AG09309 (cell line): Measurements from ENCODE around the gene EFCAB8.
"Not testable (repeated sequence)": the region's sequence is repeated elsewhere in the genome, so short reads cannot be mapped to it uniquely, and the experiment has no call there.

Experiments
- DNase-seq: peaks from one replicate; pipeline ENCODE4 v3.0.0-alpha.2; 2010; ENCODE audit warnings: low read depth
- H3K4me3 ChIP-seq: 2 replicates; pipeline ENCODE4 v1.5.1; 2011; ENCODE audit warnings: mild to moderate bottlenecking, low read depth, low read length, moderate library complexity; ENCODE audit not compliant: control insufficient read depth
- TF ChIP-seq, protein P1 (sequence below): IDR thresholded peaks from 2 replicates; pipeline ENCODE4 v1.5.1; 2011; ENCODE audit warnings: mild to moderate bottlenecking, low read depth, low read length, inconsistent platforms; ENCODE audit not compliant: insufficient read depth, control insufficient read depth; ENCODE audit errors: missing control alignments

The EFCAB8 gene

DNA sequence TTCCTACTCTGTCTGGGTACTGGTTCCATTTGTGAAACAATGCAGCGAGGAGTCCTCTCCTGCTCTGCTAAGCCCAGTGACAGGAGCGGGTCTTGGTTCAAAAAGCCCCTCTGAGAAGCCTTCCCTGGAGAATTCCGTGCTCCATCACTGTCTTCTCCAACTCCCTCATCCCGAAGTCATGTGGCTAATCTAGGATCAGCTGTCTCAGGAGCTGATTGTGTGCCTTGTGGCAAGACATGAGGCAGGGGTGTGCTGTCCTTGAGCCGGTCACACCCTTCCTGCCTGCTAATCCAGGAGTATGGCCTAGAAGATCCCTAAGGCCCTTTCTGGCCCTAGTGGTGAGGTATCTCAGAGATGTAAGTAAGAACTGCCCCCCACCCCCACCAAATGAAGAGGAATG lies 72.0 kb downstream of the EFCAB8 start:
- TF ChIP-seq, protein P1, sequence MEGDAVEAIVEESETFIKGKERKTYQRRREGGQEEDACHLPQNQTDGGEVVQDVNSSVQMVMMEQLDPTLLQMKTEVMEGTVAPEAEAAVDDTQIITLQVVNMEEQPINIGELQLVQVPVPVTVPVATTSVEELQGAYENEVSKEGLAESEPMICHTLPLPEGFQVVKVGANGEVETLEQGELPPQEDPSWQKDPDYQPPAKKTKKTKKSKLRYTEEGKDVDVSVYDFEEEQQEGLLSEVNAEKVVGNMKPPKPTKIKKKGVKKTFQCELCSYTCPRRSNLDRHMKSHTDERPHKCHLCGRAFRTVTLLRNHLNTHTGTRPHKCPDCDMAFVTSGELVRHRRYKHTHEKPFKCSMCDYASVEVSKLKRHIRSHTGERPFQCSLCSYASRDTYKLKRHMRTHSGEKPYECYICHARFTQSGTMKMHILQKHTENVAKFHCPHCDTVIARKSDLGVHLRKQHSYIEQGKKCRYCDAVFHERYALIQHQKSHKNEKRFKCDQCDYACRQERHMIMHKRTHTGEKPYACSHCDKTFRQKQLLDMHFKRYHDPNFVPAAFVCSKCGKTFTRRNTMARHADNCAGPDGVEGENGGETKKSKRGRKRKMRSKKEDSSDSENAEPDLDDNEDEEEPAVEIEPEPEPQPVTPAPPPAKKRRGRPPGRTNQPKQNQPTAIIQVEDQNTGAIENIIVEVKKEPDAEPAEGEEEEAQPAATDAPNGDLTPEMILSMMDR, result no peak
- DNase-seq, result no peak

DNA sequence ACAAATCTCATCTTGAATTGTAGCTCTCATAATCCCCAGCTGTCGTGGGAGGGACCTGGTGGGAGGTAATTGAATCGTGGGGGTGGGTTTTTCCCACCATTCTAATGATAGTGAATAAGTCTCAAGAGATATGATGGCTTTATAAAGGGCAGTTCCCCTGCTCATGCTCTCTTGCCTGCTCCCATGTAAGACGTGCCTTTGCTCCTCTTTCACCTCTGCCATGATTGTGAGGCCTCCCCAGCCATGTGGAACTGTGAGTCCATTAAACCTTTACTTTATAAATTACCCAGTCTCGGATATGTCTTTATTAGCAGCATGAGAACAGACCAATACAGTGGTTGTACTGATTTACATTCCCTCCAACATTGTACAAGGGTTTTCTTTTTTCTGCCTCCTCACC lies 75.9 kb downstream of the EFCAB8 start:
- TF ChIP-seq, protein P1, result no peak
- no peak overlapping the region for H3K4me3 ChIP-seq
- no peak for DNase-seq

More for the DNA sequence above, 72.0 kb downstream of the EFCAB8 start:
- no peak overlapping the region for H3K4me3 ChIP-seq

DNA sequence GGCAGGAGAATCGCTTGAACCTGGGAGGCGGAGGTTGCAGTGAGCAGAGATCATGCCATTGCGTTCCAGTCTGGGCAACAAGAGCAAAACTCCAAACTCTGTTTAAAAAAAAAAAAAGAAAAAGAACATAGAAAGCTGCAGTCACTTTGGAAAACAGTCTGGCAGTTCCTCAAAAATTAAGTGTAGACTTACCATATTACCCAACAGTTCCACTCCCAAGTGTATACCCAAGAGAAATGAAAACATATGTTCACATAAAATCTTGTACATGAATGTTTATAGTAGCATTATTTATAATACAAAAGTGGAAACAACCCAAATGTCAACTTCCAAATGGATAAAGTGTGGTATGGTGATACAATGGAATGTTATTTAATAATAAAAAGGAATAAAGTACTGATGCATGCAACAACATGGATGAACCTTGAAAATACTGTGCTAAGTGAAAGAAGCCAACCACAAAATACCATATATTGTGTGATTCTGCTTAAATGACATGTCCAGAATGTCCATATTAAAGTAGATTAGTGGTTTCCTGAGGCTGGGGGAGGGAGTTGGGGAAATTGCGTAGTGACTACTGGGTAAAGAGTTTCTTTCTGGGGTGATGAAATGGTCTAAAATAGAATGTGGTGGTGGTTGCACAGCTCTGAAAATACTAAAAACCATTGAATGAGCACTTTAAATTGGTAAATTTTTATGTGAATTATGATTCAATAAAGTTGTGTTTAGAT lies 82.6 kb downstream of the EFCAB8 start:
- H3K4me3 ChIP-seq, result no peak overlapping the region
- TF ChIP-seq, protein P1, result no peak

DNA sequence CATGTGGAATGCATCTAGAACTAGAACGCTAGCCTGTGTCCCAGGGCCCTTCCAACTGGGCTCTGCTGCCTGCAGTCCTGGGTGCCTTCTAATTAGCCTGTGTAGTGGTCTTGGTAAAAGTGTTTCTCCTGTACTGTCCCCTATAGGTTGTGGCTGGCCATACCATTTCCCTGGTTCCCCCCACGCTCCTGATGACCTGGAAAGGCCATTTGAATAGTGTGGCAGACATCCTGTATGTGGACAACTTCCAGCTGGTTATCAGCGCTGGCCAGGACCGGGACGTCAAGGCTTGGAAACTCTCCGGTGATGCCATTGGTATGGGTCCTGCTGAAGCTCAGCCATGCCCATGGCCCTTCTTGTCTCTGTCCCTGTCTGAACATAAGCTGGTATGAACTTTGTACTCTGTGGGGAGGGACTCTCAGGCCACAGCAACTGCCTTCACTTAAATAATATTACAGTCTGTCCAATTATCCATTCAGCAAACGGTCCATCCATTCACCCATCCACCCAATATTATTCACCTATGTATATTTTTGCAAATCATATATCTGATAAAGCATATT lies 84.8 kb downstream of the EFCAB8 start:
- no peak overlapping the region for H3K4me3 ChIP-seq
- no peak for DNase-seq
- TF ChIP-seq, protein P1, result no peak

More for the DNA sequence above, 82.6 kb downstream of the EFCAB8 start:
- DNase-seq, result no peak

DNA sequence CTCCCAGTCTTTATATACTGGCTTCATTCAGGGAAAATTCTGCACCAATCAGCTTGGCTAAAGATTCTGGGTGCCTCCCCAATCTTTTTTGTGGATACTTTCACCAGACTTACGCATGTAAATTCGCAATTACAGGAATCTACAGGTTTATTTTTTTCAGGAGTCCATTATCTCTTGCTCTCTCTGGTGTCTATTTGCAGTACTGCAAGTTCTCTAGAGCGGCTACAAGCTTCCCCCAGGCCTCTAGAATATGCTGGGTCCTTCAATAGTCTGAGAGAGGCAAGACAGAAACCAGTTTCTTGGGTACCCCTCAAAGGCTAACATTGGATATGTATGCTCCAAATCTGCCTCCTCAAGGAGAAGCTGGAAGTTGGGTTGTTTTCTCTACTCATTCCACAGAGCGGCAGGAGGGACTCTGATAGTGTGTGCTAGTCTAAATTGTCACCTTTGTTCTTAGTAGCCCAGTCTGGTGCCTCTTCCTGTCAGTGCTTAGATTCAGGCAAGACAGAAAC lies 87.0 kb downstream of the EFCAB8 start:
- DNase-seq, result peak; percentile 5
- TF ChIP-seq, protein P1, result peak; percentile 60
- no peak overlapping the region for H3K4me3 ChIP-seq

DNA sequence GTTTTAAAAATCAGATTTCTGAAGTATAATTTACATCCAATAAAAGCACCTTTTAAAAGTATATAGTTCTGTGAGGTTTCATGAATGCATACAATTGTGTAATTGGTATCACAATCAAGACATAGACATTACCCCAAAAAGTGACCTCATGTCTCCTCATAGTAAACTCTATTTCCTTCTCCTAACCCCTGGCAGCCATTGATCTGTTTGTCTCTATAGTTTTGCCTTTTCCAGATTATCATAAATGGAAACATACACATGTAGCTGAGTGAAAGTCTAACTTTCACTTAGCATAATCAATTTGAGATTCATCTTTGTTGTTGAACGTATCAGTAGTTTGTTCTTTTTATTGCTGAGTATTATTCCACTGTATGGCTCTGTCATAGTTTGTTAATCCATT lies 87.9 kb downstream of the EFCAB8 start:
- no peak for DNase-seq
- H3K4me3 ChIP-seq, result no peak overlapping the region
- TF ChIP-seq, protein P1, result no peak

DNA sequence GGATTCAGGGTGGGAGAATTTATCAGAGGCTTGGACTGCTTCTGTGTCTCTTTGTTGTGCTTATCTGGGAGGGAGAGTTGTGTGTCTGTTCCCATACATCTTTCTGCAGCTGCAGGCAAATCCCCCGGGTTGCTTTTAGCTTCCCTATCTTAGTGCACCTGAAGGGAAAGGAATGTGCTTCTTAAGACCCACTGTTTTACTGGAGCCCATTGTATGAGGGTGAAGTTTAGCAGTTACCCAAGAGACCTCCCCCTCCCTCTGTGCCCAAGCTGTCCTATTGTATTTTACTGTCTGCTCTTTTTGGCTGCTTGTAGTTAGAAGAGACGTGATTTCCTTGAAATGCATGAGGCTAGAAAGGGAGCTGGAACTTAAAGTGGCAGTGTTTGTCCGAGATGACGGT lies 91.8 kb downstream of the EFCAB8 start:
- DNase-seq, H3K4me3 ChIP-seq: not testable (repeated sequence)
